ENCODE data around the gene BCAS3. TPM values are rescaled to one million over a fixed set of nuclear protein-coding genes. Genes with fewer than 3 reads are reported as not detected.

The BCAS3 gene
- total RNA-seq, 1 donor from 2014 or later, result 20.8 TPM

DNA sequence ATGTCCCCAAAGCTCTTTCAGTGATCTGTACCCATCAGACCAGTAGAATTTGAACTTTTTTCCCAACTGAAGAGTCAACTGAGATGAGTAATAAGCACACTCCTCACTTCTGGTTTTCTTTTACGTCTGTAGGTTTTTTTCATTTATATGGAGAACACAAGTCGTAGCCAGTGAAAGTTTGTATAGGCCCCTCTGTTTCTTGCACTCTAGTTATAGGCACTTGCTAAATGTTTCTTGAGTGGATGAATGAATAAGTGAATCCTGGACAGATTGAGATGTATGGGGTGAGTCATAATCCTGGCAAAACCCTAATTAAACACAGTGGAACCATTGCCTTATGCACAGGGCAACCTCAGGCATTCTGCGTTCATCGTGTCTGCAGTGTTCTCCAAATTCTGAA lies 528.3 kb downstream of the BCAS3 start:
- peak; percentile 81 for ATAC-seq

DNA sequence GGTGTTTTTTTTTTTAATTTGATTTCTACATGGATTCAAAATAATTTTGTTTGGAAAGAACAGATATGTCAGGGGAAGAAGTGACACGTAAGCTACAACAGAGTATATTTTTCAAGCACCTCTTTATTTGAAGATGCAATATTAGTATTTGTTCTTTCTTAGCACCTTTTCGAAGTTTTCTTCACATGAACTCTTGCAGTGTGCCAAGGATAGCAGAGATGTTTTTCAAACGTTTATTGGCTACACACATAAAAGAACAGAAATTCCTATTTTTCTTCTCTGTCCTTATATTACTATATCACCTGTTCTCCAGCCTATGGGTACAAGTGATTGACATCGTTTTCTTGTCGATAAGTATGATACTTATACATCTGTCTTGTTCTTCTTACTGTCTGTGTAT lies 529.3 kb downstream of the BCAS3 start:
- no peak for ATAC-seq

DNA sequence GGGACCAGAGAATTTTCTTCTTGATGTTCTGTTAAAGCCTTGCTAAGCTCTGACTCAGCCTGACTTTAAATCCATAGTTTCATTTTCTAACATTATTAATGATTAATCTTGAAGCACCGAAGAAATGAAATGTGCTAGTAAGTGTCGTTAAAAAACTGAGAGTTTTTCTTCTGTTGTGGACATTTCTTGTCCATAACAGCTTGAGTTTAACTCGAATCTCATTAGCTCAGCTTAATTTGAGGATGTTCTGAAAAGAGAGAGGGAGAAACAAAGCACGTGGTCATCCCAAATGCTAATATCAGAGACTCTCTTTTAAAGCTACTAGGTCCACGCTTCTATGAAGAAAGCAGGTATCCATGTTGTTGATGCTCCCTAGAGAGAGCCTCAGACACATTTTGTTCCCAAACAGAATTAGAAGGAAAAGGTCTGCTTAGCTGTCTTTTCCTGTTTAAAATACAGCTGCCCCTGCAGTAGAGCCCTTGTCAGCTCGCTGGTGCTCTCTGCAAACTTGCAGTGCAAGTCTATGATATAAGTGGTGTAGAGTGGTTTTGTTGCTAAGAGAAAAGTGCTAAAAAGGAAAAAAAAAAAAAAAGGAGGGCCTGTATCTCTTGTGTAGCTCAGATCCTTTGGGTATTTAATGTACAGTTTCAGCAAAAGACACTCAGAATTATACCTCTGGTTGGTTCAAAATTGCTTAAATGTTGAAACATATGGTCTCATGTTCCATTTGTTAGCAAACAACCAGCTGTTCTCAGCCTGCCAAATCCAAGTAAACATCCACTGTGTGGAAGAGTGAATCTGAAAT lies 530.9 kb downstream of the BCAS3 start:
- ATAC-seq, result no peak

DNA sequence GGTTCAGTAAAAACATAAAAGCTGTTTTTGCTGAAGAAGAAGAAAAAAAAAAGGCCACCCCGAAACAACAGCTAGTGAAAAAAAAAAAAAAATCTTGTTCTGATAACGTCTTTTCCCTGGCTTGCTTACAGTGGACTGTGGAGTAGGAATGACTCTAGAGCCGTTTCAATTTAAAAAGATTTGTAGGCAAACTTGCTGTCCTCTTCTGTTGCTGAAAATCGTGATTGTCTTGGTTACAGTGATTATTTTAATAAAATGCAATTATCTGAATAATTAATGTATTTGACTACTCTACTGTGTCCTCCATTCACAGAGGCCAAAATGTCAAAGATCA lies 531.4 kb downstream of the BCAS3 start:
- ATAC-seq, result no peak

DNA sequence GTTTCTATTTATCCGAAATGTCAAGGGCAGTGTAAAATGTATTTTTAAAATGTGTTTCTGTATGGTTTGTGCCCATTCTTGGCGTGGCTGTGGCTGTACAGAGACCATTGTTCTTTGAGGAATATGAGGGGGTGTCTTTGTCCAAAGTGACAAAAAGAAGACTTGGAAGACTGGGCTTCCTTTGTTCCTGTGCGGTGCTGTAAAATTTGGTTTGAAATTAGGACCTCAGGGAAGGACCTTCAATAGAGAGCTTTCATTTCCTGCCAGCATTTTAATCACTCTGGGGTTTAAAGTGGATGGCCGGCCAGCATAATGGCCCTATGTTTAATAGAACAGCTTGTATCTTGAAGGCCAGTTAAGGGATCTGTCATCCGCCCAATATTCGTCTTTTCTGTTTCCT lies 531.9 kb downstream of the BCAS3 start:
- no peak for ATAC-seq

DNA sequence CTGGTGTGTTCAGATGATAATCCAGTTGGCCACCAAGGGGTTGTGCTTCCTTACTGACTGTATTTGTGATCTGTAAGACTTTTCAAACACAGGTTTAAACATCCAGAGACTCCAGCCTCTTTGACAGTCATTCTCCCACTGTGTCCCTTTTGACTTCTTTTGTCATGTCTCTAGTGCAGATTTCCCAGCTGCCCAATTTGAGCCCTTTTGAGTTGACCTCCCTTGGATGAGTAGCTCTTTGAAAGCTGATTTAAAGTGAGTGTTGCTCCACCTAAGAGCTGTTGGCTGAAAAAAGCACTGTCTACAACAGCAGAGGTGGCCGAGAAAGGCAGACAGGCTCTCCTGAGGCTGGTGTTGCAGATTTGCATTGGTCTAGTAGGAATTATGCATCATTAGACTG lies 533.6 kb downstream of the BCAS3 start:
- ATAC-seq, result no peak

DNA sequence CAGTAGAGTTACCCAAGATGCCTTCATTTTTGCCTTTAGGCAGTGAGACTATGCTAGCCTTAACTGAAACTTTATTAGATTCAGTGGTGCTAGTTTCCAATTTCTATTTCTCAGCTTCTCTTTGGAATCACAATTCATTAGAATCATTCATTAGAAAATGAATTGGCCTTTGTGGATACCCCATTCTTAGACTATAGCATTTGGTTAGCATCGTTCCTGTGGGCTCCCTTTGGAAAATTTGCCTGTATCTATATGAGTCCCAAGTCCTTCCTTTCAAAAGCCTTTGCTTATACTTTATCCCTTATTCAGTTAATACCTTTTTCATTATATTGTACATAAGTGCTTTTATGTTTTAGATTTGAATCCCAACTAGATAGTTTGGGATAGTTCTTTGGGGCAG lies 535.0 kb downstream of the BCAS3 start:
- ATAC-seq, result no peak

DNA sequence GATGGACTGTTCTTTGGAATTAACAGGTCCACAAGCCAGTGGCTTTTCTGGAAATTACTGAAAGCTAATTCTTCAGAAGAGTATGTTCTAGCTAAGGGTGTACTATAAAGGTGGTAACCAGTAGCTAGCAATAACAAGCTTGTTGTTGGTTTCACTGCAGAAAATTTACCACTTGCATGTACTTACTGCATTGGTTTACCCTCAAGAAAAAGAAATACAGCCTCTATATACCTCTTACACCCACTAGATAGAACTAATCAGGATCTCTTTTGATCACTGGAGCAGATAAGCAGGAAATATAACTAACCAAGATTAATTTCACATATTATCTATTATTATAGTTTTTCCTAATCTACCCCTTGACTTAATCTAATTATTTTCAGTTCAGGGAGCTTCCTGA lies 537.1 kb downstream of the BCAS3 start:
- ATAC-seq, result no peak

DNA sequence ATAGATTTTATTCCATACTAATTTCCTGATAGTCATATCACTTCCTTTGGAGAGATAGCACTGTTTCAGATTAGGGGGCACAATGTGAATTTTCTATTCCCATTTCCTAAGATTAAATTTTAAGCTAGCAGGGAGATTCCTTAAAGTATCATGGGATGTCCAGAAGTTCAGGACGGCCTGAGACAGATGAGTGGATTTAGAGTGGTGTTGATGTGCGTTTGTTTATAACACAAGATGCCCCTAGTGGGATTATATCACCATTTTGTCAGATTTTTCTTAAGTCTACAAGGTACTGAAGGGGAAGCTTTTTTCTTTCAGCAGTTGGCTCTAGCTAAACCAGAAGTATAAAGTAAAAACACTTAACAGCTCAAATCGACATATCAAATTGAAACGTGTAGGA lies 538.4 kb downstream of the BCAS3 start:
- ATAC-seq, result no peak

DNA sequence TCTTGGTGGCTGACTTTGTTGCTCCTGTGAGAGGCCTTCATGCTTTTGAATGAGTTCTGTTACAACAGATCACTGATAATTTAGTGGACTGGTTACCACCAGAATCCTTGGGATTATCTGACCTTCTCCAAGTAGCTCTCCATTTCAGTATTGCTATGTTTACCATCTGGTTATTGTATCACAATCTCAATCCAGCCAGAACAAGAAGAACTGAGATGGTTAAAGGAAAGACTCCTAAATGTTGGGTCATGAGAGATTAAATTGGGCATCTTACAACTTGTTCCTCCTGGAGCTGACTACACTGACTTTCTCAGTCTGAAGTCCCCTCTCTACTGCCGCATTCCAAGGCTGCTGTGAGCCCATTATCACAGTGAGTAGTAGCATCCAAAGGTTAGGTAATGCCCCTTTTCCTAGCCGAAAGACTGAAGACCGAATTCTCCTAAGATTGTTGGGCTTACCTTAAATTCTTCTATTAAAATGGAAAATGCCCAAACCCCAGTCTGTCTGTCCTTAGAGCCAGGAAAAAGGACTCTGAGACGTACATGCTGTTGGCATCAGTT lies 540.3 kb downstream of the BCAS3 start:
- no peak for ATAC-seq

DNA sequence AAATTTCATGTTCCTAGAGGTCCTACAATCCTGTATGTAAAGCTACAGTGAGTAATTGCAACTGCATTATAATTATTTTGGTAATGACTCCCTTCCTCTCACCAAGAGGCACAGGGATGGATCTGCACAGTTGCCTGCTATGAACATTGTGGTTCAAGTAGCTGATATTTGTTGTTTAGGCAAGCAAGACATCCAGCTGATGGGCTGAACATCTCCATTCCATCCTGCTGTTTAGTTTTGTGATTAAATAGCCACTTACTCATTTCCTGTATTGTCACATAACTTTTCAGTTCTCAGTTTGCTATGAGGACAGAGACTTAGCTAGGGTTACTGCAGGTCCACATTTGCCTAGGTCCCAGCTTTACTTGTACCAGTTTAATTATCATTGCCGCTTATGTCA lies 540.8 kb downstream of the BCAS3 start:
- ATAC-seq, result no peak

DNA sequence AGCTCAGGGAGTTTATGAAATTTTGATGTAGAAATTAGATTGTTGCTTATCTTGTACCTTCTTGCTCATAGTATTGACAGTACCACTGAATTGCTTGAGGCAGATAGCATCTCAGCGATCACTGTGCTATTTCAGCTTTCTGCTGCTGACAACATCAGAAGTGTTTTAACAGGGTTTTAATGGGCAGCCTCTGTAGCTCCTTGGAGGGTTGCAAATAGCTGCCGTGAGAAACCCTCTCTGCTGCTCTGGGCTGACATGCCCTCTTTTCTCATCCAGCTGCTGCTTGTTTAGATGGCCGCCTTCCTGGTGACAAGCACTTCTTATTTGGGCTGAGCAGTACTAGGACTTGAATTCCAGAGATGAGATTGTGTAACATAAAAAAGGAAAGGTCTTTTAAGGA lies 541.8 kb downstream of the BCAS3 start:
- no peak for ATAC-seq

DNA sequence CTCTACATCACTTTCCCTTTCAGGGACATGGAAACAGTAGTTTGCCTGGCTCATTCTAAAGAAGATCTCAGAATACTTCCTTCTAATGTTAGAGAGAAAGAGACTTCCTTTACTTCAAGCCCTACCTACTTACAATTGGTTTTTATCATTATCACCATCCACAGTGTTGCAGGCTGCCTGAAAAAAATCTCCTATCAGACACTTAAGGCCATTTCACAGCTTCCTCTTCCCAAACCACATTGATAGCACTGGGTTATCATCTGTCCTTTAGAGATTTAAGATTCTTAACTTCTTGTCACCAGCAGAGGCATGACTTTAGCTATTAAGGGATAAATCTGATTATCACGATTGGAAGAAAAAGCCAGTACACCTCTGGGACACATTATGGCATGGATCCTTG lies 543.5 kb downstream of the BCAS3 start:
- no peak for ATAC-seq

DNA sequence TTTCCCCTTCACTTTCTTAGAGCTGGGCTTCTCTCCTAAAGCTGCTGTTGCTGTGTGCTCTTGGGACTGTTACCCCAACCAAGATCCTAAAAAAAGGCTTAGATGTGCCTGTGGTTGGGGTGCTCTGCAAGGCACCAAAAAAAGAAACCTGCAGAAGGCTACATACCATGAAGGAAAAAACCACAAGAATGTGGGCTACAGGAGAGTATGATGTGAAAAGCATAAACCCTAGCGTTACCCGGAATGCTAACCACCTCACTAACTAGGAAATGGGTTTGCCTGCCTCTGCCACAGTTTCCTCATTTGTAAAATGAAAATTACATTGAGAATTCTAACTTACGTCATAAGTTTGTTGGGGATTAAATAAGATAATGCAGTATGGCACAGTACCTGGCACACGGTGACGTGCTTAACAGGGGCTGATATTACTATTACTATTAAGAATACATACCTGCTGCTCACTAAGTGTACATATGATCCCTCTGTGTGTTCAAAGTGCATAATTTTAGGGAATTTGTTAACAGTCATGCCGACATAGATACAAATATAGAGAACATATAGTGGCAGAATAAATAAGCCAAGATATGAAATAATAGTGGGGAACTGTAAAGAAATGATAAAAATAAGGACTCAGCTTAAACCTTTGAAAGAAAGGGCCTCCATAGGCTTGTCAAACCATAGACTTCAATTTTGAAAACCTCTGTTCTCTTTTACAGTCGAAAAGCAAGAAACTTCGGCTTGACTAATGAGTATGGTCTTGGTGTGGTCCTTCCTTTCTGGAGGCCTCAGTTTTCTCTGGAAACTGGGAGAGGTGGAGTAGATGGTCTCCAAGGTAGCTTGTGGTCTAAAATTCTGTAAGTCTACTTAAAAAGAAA lies 544.2 kb downstream of the BCAS3 start:
- no peak for ATAC-seq

DNA sequence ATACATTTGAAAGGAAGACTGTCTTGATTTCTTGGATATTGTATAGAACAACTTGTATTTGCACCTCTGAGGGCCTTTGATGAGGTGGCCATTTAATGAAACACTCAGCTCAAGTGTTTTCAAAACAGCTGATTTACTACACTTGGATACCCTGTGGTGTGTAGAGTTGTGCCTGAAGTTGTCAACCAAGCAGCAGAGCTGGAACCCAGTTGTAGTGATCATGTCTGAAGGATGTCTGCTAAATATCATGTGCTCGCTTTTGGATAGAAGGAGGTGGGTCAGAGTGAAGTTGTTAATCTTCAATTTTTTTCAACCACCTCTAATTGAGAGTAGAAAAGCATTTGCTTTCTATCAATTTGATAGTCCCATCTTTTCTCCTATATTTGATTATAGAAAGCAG lies 546.1 kb downstream of the BCAS3 start:
- ATAC-seq, result no peak

DNA sequence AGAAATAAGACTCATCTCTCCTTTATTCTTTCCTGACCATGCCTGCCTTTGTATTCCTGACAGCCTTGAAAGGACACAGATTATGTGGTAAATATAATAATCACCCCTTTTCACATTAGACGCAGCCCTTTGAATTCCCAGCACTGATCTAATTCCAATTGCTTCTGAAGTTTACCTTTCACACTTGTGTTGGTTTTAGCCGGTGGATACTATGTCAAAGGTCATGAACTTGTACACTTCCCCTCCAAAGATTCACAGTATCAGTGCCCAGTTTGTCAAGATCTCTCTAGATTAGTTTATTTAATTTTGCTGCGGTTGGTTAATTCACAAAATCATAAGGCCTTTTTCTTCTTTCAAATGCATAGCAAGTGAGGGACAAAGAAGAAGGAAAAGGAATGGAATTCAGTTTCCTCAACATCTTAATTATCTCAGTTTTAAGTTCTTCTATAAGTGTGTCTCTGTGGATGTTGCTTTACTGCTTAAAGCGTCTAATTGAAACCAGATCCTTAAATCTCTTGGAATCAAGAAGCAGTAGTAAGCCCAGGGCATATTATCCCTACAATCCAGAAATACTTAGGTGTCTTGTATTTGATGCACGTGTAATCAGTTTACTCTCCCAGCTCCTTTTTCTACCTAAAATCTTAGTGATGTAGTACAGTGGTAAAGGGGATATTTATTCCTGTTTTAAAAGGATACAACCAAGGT lies 547.7 kb downstream of the BCAS3 start:
- no peak for ATAC-seq

DNA sequence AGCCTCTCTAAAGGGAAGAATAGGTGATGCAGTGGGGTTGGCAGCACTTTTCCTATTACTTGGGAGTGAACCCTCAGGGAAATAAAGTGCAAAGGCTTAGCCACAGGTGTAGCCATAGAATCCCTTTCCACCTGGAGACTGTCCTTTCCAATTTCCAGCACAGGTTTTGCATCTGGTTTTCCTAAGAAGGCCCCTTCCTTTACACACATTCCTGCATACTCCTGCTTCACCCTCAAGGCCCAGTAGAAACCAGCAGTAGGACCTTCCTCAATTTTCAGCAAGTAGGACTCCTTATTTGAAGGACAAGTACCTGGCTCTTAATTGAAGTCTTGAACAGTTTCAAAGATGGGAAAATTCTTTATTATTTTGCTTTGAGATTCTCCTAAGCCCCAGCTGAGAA lies 550.2 kb downstream of the BCAS3 start:
- no peak for ATAC-seq

DNA sequence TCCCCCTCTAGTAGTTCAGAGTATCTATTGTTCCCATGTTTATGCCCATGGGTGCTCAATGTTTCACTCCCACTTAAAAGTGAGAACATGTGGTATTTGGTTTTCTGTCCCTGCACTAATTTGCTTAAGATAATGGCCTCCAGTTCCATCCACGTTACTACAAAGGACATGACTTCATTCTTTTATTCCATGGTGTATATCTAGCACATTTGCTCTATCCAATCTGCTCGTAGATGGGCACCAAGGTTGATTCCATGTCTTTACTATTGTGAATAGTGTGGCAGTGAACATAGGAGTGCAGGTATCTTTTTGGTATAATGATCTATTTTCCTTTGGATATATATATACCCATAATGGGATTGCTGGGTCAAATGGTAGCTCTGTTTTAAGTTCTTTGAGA lies 552.8 kb downstream of the BCAS3 start:
- ATAC-seq, result no peak

DNA sequence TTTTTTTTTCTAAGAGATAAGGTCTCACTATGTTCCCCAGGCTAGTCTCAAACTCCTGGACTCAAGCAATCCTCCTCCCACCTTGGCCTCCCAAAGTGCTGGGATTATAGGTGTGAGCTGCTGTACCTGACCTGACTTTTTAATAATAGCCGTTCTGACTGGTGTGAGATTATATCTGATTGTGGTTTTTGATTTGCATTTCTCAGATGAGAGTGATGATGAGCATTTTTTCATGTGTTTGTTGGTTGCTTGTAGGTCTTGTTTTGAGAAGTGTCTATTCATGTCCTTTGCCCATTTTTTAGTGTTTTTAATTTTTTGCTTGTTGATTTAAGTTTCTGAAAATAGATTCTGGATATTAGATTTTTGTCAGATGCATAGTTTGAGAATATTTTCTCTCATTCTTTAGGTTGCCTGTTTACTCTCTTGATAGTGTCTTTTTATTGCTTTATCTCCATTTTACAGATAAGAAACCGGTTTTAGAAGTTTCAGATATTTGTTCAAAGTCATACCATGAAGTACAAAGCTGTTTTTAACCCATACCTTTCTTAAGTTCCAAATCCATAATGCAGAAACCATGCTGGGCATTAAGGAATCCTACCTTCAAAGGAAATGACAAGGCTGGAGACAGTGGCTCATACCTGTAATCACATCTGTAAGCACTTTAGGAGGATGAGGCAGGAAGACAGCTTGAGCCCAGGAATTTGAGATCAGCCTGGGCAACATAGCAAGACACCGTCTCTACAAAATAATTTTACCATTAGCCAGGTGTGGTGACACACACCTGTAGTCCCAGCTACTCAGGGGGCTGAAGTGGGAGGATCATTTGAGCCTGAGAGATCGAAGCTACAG lies 553.5 kb downstream of the BCAS3 start:
- no peak for ATAC-seq

DNA sequence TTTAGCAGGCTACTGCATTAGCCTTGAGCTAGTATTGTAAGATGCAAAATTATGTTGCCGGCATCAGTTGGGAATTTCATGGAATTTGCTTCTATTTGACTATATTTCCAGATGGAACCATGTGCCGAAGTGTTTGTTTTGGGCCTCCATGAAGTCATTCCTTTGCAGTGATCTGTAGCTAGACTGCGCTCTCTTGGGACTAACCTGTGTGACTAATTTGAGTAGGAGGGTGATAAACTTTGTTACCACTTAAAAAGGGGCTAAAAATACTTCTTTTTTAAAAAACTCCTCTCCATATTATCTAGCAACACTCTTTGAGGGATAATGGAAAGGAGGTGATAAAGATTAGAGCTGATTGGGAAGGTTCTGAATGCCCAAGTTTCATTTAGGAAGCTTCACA lies 555.2 kb downstream of the BCAS3 start:
- ATAC-seq, result no peak

DNA sequence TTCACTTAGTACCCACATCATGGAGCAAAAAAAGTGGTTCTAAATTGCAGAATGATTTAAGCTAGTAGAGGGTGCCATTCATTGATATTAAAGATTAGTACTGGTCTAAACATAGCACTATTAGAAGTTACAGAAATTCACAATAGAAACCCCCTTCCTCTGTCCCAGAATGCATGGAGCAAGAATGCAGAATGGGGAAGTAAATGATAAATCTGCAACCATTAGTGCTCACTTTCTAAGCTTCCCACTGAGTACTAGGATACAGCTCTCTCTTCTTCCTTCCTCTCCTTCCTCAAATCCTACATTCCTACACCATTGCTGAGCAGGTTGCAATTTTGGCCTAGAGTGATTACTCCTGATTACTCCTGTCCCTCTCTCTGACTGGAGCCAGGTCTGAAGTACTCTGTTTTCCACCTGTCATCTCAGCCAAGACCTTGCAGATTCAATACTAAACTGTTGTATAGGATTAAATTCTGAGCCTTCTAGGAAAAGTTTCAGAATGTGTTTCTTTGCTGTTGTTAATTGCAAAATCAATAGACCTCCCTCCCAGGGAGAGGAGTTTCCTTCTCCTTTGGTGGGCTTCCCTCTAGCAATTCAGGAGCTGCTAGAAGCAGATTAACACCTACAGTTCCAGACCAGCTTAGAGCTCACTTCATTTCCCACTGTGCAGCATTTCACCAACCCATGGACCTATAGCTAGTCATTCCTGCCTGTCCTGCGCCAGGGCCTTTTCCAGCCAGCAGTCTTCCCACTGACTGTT lies 556.5 kb downstream of the BCAS3 start:
- no peak for ATAC-seq

Data from esophagus mucosa (tissue), 1 donor.